ENCODE results near the gene ARHGEF6.

DNA sequence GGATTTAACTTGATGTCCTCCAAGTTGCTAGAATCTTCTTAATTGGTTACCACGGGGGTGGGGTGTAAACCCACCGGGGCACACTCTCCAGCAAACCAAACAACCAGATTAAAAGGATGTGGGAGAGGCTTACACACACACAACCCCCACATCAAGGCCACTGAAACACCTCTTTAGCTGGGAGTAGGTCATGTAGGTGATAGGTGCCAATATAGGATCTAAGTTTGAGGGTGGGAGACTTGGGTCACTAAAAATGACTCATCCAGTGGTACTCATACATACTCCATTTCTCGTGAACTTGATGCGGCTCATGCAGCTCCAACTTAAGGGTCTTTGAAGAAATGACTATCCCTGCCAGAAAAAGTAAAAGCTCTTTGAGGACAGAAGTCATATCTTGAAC lies 153.3 kb downstream of the ARHGEF6 start:
- TF ChIP-seq CTCF (conservative IDR thresholded peaks at IDR 0.05; ENCODE audit: low read length) (no peak), EZH2phosphoT487 (IDR thresholded peaks at IDR 0.05; ENCODE audit: borderline replicate concordance) (no peak)

Data from Loucy (cell line).